ENCODE measurements around the gene SHB.

DNA sequence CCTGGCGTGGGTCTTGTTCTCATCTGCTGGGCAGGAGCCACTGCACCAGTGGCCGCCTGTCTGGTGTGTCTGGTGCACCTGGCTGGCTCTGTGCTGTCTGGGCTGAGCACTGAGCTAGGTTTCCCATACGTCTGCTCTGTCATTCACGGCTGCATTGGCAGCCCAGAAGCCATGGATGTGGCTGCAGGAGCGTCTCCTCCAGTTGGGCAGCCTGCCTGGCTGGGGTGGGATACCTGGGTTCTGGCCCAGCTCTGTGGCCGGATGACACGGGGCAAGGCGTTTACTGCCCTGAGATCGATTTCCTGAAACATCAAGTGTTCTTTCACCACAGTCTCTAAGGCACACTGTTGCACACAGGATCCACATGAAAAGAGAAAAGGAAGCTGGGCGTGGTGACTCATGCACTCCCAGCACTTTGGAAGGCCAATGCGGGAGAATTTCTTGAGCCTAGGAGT lies 139.6 kb downstream of the SHB start:
- no peak for TF ChIP-seq SMC3 (IDR thresholded peaks at IDR 0.05; ENCODE audit: low read length)
- no peak for TF ChIP-seq ZNF589 (CRISPR knock-in tag; conservative IDR thresholded peaks at IDR 0.05)
- no peak for TF ChIP-seq KAT7 (CRISPR knock-in tag; IDR thresholded peaks at IDR 0.05; ENCODE audit: borderline replicate concordance)
- TF ChIP-seq HNRNPUL1 (IDR thresholded peaks at IDR 0.05; ENCODE audit: low read depth, low read length), result no peak
- no peak for TF ChIP-seq GTF2F1 (IDR thresholded peaks at IDR 0.05; ENCODE audit: low read length)
- TF ChIP-seq EED (CRISPR knock-in tag; IDR thresholded peaks at IDR 0.05), result no peak
- no peak for TF ChIP-seq POLR2A (IDR thresholded peaks at IDR 0.05; ENCODE audit: insufficient read depth in 1 of 2, low read depth in 2 of 2, low read length in 2 of 2)
- TF ChIP-seq ZNF567 (CRISPR knock-in tag; IDR thresholded peaks at IDR 0.05; ENCODE audit: borderline replicate concordance), result no peak
- TF ChIP-seq, protein P1, sequence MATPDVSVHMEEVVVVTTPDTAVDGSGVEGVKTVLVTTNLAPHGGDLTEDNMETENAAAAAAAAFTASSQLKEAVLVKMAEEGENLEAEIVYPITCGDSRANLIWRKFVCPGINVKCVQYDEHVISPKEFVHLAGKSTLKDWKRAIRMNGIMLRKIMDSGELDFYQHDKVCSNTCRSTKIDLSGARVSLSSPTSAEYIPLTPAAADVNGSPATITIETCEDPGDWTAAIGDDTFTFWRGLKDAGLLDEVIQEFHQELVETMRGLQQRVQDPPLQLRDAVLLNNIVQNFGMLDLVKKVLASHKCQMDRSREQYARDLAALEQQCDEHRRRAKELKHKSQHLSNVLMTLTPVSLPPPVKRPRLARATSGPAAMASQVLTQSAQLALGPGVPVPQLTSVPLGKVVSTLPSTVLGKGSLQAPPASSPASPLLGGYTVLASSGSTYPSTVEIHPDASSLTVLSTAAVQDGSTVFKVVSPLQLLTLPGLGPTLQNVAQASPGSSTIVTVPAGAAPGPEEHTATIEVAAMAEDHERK (CRISPR knock-in tag; IDR thresholded peaks at IDR 0.05; ENCODE audit: low read depth), result no peak
- TF ChIP-seq KLF13 (CRISPR knock-in tag; IDR thresholded peaks at IDR 0.05), result no peak
- TF ChIP-seq, protein P2, sequence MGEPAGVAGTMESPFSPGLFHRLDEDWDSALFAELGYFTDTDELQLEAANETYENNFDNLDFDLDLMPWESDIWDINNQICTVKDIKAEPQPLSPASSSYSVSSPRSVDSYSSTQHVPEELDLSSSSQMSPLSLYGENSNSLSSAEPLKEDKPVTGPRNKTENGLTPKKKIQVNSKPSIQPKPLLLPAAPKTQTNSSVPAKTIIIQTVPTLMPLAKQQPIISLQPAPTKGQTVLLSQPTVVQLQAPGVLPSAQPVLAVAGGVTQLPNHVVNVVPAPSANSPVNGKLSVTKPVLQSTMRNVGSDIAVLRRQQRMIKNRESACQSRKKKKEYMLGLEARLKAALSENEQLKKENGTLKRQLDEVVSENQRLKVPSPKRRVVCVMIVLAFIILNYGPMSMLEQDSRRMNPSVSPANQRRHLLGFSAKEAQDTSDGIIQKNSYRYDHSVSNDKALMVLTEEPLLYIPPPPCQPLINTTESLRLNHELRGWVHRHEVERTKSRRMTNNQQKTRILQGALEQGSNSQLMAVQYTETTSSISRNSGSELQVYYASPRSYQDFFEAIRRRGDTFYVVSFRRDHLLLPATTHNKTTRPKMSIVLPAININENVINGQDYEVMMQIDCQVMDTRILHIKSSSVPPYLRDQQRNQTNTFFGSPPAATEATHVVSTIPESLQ (CRISPR knock-in tag; conservative IDR thresholded peaks at IDR 0.05), result no peak
- TF ChIP-seq, protein P3, sequence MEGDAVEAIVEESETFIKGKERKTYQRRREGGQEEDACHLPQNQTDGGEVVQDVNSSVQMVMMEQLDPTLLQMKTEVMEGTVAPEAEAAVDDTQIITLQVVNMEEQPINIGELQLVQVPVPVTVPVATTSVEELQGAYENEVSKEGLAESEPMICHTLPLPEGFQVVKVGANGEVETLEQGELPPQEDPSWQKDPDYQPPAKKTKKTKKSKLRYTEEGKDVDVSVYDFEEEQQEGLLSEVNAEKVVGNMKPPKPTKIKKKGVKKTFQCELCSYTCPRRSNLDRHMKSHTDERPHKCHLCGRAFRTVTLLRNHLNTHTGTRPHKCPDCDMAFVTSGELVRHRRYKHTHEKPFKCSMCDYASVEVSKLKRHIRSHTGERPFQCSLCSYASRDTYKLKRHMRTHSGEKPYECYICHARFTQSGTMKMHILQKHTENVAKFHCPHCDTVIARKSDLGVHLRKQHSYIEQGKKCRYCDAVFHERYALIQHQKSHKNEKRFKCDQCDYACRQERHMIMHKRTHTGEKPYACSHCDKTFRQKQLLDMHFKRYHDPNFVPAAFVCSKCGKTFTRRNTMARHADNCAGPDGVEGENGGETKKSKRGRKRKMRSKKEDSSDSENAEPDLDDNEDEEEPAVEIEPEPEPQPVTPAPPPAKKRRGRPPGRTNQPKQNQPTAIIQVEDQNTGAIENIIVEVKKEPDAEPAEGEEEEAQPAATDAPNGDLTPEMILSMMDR (CRISPR knock-in tag; IDR thresholded peaks at IDR 0.05), result no peak
- no peak for TF ChIP-seq EZH2 (conservative IDR thresholded peaks at IDR 0.05; ENCODE audit: low read depth, low read length)
- no peak for TF ChIP-seq ZFP1 (CRISPR knock-in tag; IDR thresholded peaks at IDR 0.05)

All from HepG2 (cell line).